SHP77 (cell line): ENCODE data around the gene PPP1R9B.

Source experiments
- DNase-seq, 2 experiments: peaks; one replicate each; lab custom pipeline; 2025; lab: John Stamatoyannopoulos, UW

The PPP1R9B gene

GRCh38 chr17:50088952-50089825 lies 61.3 kb downstream of the PPP1R9B start:
- DNase-seq: no peak

DNA sequence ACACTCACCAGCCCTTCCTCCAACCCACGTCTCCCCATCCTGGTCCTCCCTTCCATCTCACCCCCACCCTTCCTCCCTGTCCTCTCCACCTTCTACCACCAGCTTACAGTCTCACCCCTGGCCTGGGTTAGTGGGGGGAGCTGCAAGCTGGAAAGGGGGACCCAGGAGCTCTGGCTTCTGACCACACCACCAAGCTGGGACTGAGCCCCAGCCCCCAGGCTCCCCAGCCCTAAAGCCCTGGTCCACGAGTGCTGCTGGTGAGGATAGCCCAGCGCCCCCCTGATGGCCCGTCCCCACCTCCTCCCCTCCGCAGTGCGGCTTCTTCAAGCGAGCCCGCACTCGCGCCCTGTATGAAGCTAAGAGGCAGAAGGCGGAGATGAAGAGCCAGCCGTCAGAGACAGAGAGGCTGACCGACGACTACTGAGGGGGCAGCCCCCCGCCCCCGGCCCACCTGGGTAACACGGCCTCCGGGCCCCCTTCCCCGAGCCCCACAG lies 62.5 kb downstream of the PPP1R9B start:
- no peak for DNase-seq

GRCh38 chr17:50087246-50087911 lies 63.1 kb downstream of the PPP1R9B start:
- DNase-seq: peak; percentile 59 to 79
